Tibial nerve (tissue), 4 donors: ENCODE results near the gene FGD4.

Experiments used
- EP300 ChIP-seq, 2 donors: sonication (generic); formaldehyde crosslinking; IDR thresholded peaks; one replicate each; pipeline ENCODE4 v1.6.1; 2017; ENCODE audit warnings: antibody characterized with exemption in 2 of 2, mild to moderate bottlenecking in 1 of 2
- TF ChIP-seq, protein P1 (sequence below), 5 experiments: fragments of 200-600 bp in 3 of 5; fragments of 450-650 bp in 2 of 5; sonication (generic) in 3 of 5; IDR thresholded peaks; one replicate each; pipeline ENCODE4 v1.5.1; 2016 to 2019; ENCODE audit warnings: antibody characterized with exemption in 5 of 5, mild to moderate bottlenecking in 3 of 5, moderate library complexity in 2 of 5

DNA sequence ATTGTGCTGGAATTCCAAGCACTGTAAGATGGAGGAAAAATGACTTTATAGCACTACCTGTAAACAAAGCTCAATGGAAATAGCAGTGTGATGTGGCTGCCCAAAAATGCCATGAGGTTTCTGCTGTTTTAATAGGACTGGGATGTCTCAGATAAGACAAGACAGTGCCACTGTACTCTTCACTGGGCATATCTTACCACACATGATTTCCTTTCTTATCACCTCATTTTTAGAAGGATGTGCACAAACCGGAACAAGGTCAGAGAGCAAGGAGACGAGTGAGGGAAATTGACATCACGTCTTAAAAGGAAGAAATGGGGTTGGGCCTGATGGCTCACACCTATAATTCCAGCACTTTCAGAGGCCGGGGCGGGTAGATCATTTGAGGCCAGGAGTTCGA is 38.4 kb upstream of the FGD4 start:
- TF ChIP-seq, protein P1, sequence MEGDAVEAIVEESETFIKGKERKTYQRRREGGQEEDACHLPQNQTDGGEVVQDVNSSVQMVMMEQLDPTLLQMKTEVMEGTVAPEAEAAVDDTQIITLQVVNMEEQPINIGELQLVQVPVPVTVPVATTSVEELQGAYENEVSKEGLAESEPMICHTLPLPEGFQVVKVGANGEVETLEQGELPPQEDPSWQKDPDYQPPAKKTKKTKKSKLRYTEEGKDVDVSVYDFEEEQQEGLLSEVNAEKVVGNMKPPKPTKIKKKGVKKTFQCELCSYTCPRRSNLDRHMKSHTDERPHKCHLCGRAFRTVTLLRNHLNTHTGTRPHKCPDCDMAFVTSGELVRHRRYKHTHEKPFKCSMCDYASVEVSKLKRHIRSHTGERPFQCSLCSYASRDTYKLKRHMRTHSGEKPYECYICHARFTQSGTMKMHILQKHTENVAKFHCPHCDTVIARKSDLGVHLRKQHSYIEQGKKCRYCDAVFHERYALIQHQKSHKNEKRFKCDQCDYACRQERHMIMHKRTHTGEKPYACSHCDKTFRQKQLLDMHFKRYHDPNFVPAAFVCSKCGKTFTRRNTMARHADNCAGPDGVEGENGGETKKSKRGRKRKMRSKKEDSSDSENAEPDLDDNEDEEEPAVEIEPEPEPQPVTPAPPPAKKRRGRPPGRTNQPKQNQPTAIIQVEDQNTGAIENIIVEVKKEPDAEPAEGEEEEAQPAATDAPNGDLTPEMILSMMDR (IDR thresholded peaks at IDR 0.05) = no peak
- no peak for TF ChIP-seq EP300 (IDR thresholded peaks at IDR 0.05)
